AG08395 (cell line): Measurements from ENCODE around the gene ONECUT3.
"Not testable (repeated sequence)": the region's sequence is repeated elsewhere in the genome, so short reads cannot be mapped to it uniquely, and the experiment has no call there.

Experiments used
- DNase-seq: peaks from one replicate; pipeline ENCODE4 v3.0.0; 2012; ENCODE audit warnings: mixed read lengths, low spot score

The ONECUT3 gene

DNA sequence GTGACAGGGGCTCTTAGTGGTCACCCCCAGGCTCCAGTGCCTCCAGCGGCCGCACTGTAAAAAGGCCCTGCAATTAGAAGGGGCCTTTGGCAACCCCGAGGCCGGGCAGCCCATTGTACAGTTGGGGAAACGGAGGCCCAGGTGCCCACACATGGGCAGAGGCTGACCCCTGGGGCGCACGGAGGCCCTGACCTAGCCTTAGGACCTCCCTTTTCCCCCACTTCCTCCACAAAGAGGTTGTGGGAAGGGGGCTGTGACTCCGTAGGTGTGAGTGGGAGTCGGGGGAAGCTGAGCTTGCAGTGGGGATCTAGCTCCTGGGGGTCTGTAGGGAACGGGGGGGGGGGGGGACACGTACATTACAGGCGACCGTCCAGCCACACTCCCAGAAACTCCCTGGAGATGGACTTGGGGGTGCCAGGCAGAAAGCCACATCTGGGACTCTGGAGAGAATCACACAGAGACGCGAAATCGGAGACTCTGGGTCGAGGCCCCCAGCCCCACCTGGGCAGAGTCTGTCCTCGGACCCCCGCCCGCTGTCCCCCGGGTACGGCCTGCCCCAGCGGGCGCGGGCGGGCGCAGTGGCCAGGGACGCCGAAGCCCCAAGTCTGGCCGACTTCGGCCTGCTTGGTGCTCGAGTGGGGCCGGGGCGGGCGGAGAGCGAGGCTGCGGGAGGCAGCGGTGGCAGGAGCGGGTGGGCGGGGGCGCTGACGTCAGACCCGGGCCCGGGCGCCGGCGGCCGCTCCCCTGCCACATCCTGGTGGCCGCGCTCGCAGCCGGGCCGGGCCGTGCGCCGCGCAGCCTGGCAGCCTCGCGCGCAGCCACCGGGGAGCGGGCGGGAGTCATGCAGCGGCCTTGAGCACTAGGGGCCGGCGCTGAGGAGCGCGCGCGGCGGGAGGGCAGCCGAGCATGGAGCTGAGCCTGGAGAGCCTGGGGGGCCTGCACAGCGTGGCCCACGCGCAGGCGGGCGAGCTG, at the start of gene ONECUT3:
Gene ONECUT3, plus strand, starts transcription at position 750 of the 972 bp plus-strand sequence. Its CDS starts 157 bp downstream, at position 907.
- no peak for DNase-seq

DNA sequence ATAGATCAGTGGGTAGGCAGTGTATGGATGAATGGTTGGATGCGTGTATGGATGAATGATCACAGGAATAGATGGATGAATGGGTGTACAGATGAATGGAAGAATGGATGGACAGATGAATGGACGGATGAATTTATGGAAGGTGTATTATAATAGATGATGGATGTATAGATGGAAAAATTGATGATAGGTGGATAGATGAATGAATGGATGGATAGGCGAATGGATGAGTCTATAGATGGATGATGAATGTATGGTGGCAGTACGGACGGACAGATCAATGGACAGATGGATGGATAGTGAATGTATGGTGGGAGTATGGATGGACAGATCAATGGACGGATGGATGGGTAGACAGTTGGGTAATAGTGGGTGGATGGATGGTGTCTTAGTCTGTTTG, 49.0 kb upstream of the ONECUT3 start:
- DNase-seq, result no peak

DNA sequence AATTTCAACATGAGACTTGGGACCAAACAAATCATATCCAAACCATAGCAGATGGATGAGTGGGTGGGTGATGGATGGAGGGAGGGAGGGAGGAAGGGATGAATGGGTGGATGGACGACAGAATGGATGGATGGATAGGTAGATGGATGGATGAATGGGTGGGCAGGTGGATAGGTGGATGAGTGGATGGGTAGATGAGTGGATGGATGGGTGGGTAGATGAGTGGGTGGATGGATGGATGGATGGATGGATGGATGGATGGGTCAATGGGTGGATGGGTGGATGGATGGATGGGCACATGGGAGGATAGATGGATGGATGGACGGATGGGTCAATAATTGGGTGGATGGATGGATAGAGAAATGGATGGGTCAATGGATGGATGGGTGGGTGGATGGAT, 47.9 kb upstream of the ONECUT3 start:
- no peak for DNase-seq

DNA sequence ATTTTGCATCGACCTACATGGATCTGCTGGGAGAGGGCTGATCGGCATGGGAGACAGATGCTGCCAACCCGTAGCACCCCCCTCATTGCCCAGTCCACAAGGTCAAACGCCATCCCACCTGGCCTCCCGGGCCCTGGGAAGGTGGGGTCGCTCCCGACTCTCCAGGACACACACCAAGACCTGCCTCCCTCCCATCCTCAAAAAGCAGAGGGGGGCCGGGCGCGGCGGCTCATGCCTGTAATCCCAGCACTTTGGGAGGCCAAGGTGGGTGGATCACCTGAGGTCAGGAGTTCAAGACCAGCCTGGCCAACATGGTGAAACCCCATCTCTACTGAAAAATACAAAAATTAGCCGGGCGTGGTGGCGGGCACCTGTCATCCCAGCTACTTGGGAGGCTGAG, 46.7 kb upstream of the ONECUT3 start:
- DNase-seq, result not testable (repeated sequence)

DNA sequence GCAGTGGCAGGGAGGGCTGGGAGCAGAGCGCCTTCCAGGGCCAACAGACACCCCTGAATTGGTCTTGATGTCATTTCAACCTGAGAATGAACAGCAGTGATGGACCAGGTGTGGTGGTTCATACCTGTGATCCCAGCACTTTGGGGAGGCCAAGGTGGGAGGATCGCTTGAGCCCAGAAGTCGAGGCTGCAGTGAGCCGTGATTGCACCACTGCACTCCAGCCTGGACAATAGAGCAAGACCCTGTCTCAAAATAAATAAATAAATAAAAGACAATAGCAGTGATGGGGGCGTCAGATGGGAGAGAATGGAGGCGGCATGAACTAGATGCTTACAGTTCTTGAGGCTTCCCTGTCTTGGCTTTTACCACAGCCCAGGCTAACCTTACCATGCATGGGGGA, 46.1 kb upstream of the ONECUT3 start:
- DNase-seq, result no peak

DNA sequence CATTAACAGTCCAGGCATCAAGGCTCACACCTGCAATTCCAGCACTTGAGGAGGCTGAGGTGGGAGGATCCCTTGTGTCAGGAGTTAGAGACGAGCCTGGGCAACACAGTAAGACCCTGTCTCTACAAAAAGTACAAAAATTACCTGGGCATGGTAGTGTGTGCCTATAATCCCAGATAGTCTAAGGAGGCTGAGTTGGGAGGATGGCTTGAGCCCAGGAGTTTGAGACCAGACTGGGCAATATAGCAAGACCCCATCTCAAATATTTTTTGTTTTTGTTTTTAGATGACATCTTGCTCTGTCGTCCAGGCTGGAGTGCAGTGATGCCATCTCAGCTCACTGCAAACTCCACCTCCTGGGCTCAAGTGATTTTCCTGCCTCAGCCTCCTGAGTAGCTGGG, 40.1 kb upstream of the ONECUT3 start:
- DNase-seq, result no peak

DNA sequence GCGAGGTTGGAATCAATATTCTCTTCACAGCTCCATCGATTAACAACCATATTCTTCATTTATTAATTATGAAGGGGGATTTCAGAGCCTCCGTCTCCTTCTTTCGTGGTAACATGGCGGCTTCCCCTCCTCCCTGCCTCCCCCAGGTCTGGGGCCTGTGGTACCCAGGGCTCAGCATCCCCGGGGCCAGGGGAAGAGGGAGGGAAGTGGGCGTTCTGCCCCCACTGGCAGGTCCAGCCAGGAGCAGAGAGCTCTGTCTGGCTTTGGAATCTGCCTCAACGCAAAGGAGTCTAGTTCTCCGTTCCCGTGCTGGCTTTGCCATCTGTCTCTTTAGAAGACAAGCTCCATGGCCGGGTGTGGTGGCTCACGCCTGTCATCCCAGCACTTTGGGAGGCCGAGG, 37.8 kb upstream of the ONECUT3 start:
- no peak for DNase-seq

DNA sequence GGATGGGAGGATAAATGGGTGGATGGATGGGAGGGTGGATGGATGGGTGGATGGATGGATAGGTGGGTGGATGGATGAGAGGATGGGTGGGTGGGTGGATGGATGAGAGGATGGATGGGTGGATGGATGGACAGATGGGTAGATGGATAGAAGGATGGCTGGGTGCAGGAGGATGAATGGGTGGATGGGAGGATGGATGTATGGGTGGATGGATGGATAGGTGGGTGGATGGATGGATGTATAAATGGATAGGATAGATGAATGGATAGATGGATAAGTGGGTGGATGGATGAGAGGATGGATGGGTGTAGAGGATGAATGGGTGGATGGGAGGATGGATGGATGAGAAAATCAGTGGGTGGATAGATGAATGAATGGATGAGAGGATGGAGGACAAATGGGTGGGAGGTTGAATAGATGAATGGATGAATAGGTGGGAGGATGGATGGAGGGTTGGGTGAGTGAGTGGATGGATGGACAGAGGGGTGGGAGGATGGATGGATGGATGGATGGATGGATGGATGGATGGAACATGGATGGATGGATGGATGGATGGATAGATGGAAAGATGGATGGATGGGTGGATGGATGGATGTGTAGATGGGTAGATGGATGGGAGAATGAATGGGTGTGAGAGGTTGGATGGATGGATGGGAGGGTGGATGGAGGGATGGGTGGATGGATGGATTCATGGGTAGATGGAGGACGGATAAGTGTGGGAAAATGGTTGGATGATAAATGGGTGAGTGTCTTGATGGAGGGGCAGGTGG, 35.9 kb upstream of the ONECUT3 start:
- DNase-seq, result no peak

DNA sequence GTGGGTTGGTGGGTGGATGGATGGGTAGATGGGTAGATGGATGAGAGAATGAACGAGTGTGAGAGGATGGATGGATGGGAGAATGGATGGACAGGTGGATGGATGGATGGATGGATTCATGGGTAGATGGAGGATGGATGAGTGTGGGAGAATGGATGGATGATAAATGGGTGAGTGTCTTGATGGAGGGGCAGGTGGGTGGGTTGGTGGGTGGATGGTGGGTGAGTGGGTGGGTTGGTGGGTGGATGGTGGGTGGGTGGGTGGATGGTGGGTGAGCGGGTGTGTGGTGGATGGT, 35.4 kb upstream of the ONECUT3 start:
- no peak for DNase-seq

DNA sequence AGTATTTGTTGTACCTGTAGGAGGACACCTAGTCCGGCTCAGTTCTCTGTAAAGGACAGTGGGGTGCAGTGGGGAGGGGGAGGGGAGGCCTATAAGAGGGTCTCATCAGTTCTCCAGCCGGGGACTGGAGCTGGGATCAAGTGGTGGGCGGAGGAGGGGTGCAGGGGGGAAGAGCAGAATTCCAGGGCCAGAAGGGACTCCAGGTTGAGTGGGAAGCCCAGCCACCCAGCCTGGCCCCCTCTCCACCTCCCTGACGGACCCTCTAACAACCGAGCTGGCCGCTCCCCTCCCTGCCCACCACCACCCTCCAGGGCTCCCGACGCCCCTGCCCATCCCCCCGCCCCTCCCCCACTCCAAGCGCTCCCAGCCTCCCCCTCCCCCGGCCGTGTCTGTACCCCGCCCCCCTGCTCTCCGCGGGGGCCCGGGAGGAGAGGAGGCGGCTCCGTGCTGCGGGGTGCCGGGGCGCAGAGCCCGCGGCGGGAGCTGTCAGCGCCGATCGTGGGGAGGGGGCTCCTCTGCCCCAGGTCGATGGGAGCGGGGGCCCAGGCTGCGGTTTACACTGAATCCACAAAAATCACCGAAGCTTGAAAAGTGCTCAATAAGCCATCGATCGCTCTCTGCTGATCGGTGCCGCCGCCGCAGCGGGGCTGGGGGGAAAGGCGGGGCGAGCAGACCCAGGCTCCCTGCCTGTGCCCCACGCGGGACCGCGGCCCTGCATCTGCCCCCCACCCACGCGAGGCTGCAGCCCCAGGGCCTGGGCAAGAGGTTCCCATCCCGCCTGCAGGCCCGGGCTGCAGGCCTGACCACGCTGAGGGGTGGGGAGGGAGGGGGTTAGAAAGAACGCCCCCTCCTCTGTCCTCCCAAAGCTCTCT, 34.6 kb upstream of the ONECUT3 start:
- no peak for DNase-seq

DNA sequence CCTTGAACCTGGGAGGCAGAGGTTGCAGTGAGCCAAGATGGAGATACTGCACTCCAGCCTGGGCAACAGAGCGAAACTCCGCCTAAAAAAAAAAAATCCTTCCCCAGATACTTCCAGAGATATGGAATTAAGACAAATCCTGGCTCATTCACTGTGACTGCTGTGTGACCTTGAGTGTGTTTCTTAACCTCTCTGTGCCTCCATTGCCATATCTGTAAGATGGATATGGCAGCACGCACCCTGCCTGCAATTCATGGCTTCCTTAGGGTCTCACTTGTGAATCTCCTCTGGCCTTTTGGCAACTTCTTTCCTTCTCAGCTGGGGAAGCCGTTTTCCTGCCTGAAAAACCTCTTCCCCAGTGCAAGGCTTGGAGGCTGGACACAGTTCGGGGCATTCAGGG, 33.8 kb upstream of the ONECUT3 start:
- no peak for DNase-seq

DNA sequence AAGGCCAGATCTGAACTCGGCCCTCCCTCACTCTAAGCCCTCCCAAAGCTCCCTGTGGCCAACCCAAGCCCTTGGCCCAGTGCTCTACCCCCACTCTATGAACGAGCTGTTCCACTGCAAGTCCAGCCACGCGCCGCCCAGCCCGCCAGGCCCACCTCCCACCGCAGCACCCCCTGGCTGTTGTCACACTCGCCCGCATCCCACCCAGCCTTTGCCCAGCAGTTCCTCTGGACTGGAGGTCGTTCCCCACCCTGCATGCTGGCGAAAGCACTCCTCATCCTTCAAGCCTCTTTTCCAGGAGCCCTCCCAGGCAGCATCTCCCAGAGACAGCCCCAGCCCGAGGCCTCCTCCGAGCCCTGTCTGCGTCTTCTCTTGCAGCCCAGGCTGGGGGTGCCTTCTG, 33.1 kb upstream of the ONECUT3 start:
- DNase-seq, result no peak

DNA sequence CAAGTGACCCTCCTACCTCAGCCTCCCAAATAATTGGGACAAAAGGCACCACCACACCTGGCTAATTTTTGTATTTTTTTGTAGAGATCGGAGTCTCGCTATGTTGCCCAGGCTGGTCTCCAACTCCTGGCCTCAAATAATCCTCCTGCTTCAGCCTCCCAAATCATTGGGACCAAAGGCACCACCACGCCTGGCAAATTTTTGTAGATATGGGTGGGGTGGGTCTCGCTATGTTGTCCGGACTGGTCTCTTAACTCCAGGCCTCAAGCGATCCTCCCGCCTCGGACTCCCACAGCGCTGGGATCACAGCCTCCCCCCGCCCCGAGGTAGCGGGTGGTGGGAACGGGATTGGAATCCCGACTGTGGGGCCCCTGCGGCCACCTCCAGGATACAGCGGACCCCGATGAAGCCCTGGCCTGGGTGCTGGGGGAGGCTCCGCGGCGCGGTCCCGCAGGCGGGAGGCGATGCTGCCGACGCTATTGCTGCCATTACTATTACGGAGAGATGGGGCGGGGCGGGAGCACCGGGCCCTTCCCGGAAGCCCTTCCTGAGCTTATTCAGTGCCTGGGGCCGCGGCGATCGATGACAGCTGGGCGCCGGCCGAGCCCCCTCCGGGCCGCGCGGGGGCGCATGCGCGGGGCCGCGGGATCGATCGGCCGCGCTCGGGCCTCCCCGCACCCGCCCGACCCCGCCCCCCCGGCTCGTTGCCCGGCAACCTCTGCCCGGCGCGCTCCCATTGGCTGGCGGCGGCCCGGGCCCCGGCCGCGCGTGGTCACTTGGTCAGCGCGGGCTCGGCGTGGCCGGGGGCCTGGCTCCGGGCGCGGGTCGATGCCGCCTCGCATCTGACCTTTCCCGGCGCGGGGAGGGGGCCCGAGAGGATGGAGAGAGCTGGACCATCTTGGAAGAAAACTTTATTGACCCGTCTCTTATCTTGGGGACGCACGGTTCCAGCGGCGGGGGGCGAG, 27.9 kb upstream of the ONECUT3 start:
- DNase-seq, result peak; percentile 98

DNA sequence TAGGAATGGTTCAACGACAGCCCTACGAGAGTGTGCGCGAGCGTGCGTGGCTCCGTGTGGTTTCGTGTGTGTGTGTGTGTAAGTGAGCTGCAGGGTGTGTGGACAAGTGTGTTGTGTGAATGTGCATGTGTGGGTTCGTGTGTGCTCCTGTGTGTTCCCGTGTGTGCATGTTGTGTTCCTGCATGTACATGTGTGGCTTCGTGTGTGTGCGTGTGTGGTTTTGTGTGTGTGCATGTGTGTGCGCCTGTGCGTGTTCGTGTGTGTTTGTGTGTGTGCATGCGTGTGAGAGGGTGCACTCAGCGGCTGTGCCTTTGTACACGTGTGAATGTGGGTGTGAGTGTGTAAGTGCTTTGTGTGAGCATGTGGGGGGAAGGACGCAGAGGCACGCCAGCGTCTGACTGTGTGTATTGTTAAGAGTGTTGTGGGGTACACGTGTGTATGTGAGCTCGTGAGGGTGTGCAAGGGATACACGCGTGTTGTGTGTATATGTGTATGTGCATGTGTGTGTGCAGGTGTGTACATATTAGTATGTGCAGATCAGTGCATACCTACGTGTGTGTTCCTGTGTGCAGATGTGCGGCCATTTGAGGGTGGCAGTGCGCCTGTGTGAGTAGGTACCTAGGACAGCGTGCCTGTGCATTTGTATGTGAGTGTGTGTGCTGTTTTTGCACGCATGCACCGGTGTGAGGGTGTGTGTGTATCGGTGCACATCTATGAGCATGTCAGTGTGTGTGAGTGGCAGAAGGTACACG, 24.3 kb upstream of the ONECUT3 start:
- no peak for DNase-seq

DNA sequence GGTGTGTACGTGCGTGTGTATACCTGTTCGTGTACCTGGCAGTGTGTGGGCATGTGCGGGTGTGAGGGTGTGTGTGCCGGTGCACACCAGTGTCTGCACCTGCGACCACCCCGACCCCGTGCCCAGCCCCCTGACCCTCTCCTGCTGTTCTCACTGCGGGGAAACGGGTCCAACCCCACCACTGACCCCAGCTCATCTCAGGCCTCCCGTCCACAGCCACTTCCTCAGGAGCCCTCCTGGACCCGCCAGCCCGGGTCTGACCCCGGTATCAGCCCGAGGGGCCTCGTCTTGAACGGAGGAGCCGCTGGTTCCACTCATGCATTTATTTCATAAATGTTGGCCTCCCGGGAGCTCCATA, 23.8 kb upstream of the ONECUT3 start:
- no peak for DNase-seq

DNA sequence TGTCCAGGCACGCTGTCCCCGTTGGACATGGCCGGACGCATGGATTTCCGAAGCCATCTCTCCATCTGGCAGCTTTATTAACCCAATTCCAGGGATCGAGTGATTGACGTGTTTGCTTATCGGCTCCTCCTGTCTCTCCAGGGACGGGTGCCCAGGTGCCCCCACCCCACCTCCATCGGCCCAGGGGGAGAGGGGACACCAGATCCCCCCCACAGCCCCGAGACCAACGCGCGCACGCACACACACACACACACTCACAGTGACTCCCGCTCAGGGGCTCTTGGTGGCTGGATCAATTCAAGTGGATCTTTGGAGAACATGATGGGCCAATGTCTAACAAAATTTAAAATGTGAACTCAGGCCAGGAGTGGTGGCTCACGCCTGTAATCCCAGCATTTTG, 23.1 kb upstream of the ONECUT3 start:
- DNase-seq, result no peak

DNA sequence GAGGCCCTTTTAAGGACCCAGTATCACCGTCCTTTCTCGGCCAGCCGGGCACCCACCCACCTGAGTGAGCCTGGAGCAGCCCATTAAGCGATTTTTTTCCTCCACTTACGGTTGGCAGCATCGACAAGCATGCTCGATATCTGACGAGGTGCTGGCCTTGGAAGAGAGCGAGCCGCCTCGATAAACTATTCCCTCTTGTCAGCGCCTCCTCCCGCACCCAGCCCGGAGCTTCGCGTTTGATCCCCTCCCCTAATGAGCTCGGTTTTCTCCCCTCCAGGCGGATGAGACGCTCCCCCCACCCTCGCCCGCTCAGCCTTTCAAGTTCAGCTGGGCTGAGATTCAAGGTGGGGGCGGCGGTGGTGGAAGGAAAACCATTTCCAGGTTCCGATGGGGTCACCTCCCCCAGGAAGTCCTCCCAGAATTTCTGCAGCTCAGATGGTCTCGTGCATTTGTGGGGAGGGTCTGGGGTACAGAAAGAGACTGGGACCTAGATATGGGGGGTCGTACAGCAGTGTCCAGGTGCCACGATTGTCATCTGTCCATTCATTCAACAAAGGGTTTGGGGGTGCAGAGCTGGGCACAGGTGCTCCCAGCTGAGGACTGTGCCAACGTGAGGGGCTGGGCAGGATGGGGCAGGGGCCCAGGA, 18.9 kb upstream of the ONECUT3 start:
- no peak for DNase-seq

DNA sequence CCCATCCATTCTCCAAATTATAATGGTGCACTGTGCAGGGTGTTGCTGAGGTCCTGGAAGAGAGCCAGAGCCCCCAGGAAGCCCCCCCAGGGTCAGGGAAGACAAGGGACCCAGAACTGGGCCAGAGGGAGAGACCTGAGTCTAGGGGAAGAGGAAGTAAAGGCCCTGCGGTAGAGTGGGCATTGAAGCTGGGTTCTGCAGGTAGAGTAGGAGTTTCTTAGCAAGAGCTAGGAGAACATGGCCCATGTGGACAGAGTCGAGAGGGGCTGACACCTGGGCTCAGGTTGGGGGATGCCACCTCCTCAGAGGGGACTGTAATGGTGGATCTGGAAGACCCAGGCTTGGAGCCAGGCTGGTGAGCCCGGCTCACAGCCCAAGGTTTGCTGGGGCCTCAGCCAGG, 17.0 kb upstream of the ONECUT3 start:
- no peak for DNase-seq

DNA sequence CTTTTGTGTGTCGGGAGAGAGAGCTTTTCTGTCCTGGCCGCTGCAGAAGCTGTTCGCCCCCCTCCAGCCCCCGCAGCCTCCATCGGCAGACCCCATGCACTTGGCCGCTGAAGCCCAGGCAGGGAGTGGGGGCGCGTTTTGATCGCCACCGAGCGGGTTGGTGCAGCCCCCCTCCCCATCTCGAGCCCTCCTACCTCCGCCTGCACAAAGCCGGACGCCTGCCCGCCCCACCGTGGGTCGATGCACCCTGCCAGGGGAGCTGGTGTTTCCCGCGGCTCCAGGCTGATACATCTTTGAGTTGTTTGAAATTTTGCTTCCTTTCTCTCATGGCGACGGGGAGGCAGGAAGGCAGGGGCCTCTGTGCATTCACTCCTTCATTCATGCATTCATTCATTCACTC, 16.4 kb upstream of the ONECUT3 start:
- DNase-seq, result no peak
